HEK293T (cell line): Measurements from ENCODE around the gene POLR2F.
A peak's percentile ranks its signal among the peaks of the same experiment; 100 is the strongest.

Experiments
- CTCF ChIA-PET: fragments of 350-600 bp; formaldehyde crosslinking; extraction: SDS; loops from one replicate; lab custom pipeline; 2021; ENCODE audit warnings: antibody characterized with exemption, inconsistent platforms; lab: Yijun Ruan, JAX
- POLR2A ChIA-PET: fragments of 350-600 bp; formaldehyde crosslinking; extraction: SDS; loops from one replicate; lab custom pipeline; 2020; ENCODE audit warnings: antibody characterized with exemption, inconsistent platforms; lab: Yijun Ruan, JAX
- DNase-seq: peaks from one replicate; pipeline ENCODE4 v3.0.0; 2012; ENCODE audit warnings: mixed read lengths; ENCODE audit errors: extremely low spot score
- ARNT ChIP-seq: fragments of 450-650 bp; IDR thresholded peaks from 2 replicates; pipeline ENCODE4 v1.6.1; 2017; ENCODE audit warnings: mild to moderate bottlenecking
- BHLHE40 ChIP-seq: fragments of 450-650 bp; IDR thresholded peaks from 2 replicates; pipeline ENCODE4 v1.6.1; 2016; ENCODE audit warnings: mild to moderate bottlenecking, moderate library complexity, borderline replicate concordance
- CTBP1 ChIP-seq: fragments of 450-650 bp; IDR thresholded peaks from 2 replicates; pipeline ENCODE4 v1.6.1; 2016; ENCODE audit warnings: borderline replicate concordance
- ELF4 ChIP-seq: fragments of 450-650 bp; IDR thresholded peaks from 2 replicates; pipeline ENCODE4 v1.6.1; 2017; ENCODE audit warnings: antibody characterized with exemption
- FOXA1 ChIP-seq: fragments of 450-650 bp; IDR thresholded peaks from 2 replicates; pipeline ENCODE4 v1.6.1; 2016; ENCODE audit warnings: mild to moderate bottlenecking
- FOXK2 ChIP-seq: fragments of 450-650 bp; IDR thresholded peaks from 2 replicates; pipeline ENCODE4 v1.6.1; 2016; ENCODE audit warnings: mild to moderate bottlenecking
- FOXM1 ChIP-seq: fragments of 450-650 bp; IDR thresholded peaks from 2 replicates; pipeline ENCODE4 v1.6.1; 2017; ENCODE audit warnings: mild to moderate bottlenecking, borderline replicate concordance
- HDGF ChIP-seq: fragments of 450-650 bp; IDR thresholded peaks from 2 replicates; pipeline ENCODE4 v1.6.1; 2017; ENCODE audit warnings: antibody characterized with exemption, borderline replicate concordance
- L3MBTL2 ChIP-seq: fragments of 450-650 bp; conservative IDR thresholded peaks from 2 replicates; pipeline ENCODE4 v1.6.1; 2016; ENCODE audit warnings: mild to moderate bottlenecking
- LEF1 ChIP-seq: fragments of 450-650 bp; IDR thresholded peaks from 2 replicates; pipeline ENCODE4 v1.6.1; 2017; ENCODE audit warnings: mild to moderate bottlenecking, borderline replicate concordance
- NFRKB ChIP-seq: fragments of 450-650 bp; IDR thresholded peaks from 2 replicates; pipeline ENCODE4 v1.6.1; 2016; ENCODE audit warnings: mild to moderate bottlenecking, moderate library complexity
- PKNOX1 ChIP-seq: fragments of 450-650 bp; IDR thresholded peaks from 2 replicates; pipeline ENCODE4 v1.6.1; 2016
- SP1 ChIP-seq: fragments of 450-650 bp; IDR thresholded peaks from 2 replicates; pipeline ENCODE4 v1.6.1; 2017
- SUZ12 ChIP-seq: fragments of 450-650 bp; IDR thresholded peaks from 2 replicates; pipeline ENCODE4 v1.6.1; 2016; ENCODE audit warnings: mild to moderate bottlenecking
- TARDBP ChIP-seq: fragments of 450-650 bp; IDR thresholded peaks from 2 replicates; pipeline ENCODE4 v1.6.1; 2016
- ZNF384 ChIP-seq: fragments of 450-650 bp; IDR thresholded peaks from 2 replicates; pipeline ENCODE4 v1.6.1; 2016

The POLR2F gene

GRCh38 chr22:38006906-38007305, 53.4 kb downstream of the POLR2F start:
- DNase-seq: no peak
- ChIA-PET CTCF (interaction anchor here (1.0 kb wide), 1 partner anchor 24 kb away, joined by 3 read pairs; no protein-coding TSS in a partner anchor), POLR2A (no interaction called here)
- TF ChIP-seq SP1: no peak
- no peak for TF ChIP-seq ARNT
- no peak for TF ChIP-seq BHLHE40
- TF ChIP-seq SUZ12: no peak
- no peak for TF ChIP-seq HDGF
- no peak for TF ChIP-seq ZNF384
- no peak for TF ChIP-seq CTBP1
- no peak for TF ChIP-seq FOXK2
- no peak for TF ChIP-seq LEF1
- no peak for TF ChIP-seq PKNOX1
- no peak for TF ChIP-seq L3MBTL2
- no peak for TF ChIP-seq NFRKB
- TF ChIP-seq FOXM1: no peak
- no peak for TF ChIP-seq ELF4
- TF ChIP-seq FOXA1: no peak
- no peak for TF ChIP-seq TARDBP

GRCh38 chr22:38007330-38007902, 53.9 kb downstream of the POLR2F start:
- CTCF ChIA-PET: interaction anchor here (1.0 kb wide), 1 partner anchor 25 kb away, joined by 3 read pairs; no protein-coding TSS in a partner anchor

GRCh38 chr22:38009000-38009806, 55.7 kb downstream of the POLR2F start:
- POLR2A ChIA-PET: no interaction called here
- DNase-seq: no peak
- CTCF ChIA-PET: no interaction called here
- TF ChIP-seq L3MBTL2: no peak
- no peak for TF ChIP-seq BHLHE40
- TF ChIP-seq ZNF384: no peak
- no peak for TF ChIP-seq FOXK2
- TF ChIP-seq LEF1: no peak
- no peak for TF ChIP-seq SP1
- TF ChIP-seq PKNOX1: no peak
- TF ChIP-seq TARDBP: no peak
- no peak for TF ChIP-seq FOXM1
- no peak for TF ChIP-seq FOXA1
- TF ChIP-seq NFRKB: no peak
- no peak for TF ChIP-seq ELF4
- no peak for TF ChIP-seq ARNT
- no peak for TF ChIP-seq HDGF
- no peak for TF ChIP-seq SUZ12
- TF ChIP-seq CTBP1: no peak

More at GRCh38 chr22:38007330-38007902, 53.9 kb downstream of the POLR2F start:
- DNase-seq: no peak
- POLR2A ChIA-PET: no interaction called here
- TF ChIP-seq SP1 (no peak), ZNF384 (no peak)

GRCh38 chr22:38012604-38013072, 59.1 kb downstream of the POLR2F start:
- no peak for TF ChIP-seq L3MBTL2
- TF ChIP-seq ZNF384: no peak
- TF ChIP-seq TARDBP: no peak
- no peak for TF ChIP-seq SP1
- no peak for TF ChIP-seq SUZ12
- TF ChIP-seq FOXK2: no peak
- no peak for TF ChIP-seq BHLHE40
- TF ChIP-seq NFRKB: no peak
- no peak for TF ChIP-seq HDGF
- no peak for TF ChIP-seq FOXM1
- TF ChIP-seq LEF1: no peak
- no peak for TF ChIP-seq ARNT
- no peak for TF ChIP-seq FOXA1
- no peak for TF ChIP-seq ELF4
- TF ChIP-seq PKNOX1: no peak
- TF ChIP-seq CTBP1: no peak
- POLR2A ChIA-PET: no interaction called here
- CTCF ChIA-PET: no interaction called here
- no peak for DNase-seq

GRCh38 chr22:38014083-38014482, 60.6 kb downstream of the POLR2F start:
- POLR2A ChIA-PET: no interaction called here
- no peak for TF ChIP-seq HDGF
- TF ChIP-seq FOXA1: no peak
- no peak for TF ChIP-seq FOXM1
- TF ChIP-seq SUZ12: no peak
- TF ChIP-seq TARDBP: no peak
- no peak for TF ChIP-seq SP1
- peak; percentile 72 for TF ChIP-seq ZNF384
- TF ChIP-seq FOXK2: no peak
- DNase-seq: no peak
- CTCF ChIA-PET: interaction anchor here (0.7 kb wide), 1 partner anchor 131 kb away, joined by 3 read pairs; no protein-coding TSS in a partner anchor
